Measurements from ENCODE around the gene SLC25A41. TPM values are rescaled to one million over a fixed set of nuclear protein-coding genes. Genes with fewer than 3 reads are reported as not detected.

SLC25A41 gene
- total and polyA plus RNA-seq, 2 of the 8 experiments (the other 6 are each of a cell fraction or from before 2014, with no cell fraction given) = 0.50 TPM; not detected in 1

- no peak overlapping the region for H3K18ac ChIP-seq (ENCODE audit: extremely low read depth, low read length)
- H3K4me1 ChIP-seq (replicated peaks in 1 of 4; ENCODE audit: control insufficient read depth in 3 of 4, insufficient read depth in 4 of 4, low read length in 3 of 4) = peaks cover 0 to 12% (median 6%) of the 10 kb centered on the region in 4 experiments; a peak in 6 of 7 replicates
- H2BK20ac ChIP-seq (ENCODE audit: low read length) = no peak overlapping the region
- H3K4me3 ChIP-seq (ENCODE audit: extremely low read depth in 1 of 4, insufficient read depth in 2 of 4, low read depth in 3 of 4, low read length in 4 of 4) = no peak overlapping the region
- no peak overlapping the region for H3K9ac ChIP-seq (replicated peaks in 1 of 4; ENCODE audit: extremely low read depth in 1 of 4, low read depth in 3 of 4, low read length in 3 of 4)
- H2AK5ac ChIP-seq (ENCODE audit: low read depth, low read length) = no peak overlapping the region
- H3K4ac ChIP-seq (replicated peaks; ENCODE audit: insufficient read length, low read depth, low read length) = no peak overlapping the region
- CTCF ChIA-PET (ENCODE audit: partially characterized antibody) = interaction anchor here (1.4 kb wide), 1 partner anchor 197 kb away, joined by 3 read pairs; no protein-coding TSS in a partner anchor
- H3K27me3 ChIP-seq (replicated peaks in 1 of 4; ENCODE audit: control insufficient read depth in 3 of 4, extremely low read depth in 1 of 4, insufficient read depth in 3 of 4, low read length in 3 of 4) = no peaks in the 10 kb centered on the region
- no peak for TF ChIP-seq PHF8 (conservative IDR thresholded peaks at IDR 0.05; ENCODE audit: low read depth, low read length)
- no peak for TF ChIP-seq CBX5 (IDR thresholded peaks at IDR 0.05; ENCODE audit: low read depth, low read length)
- TF ChIP-seq JUN (IDR thresholded peaks at IDR 0.05; ENCODE audit: low read depth, low read length) = no peak
- no peak for TF ChIP-seq ATF3 (IDR thresholded peaks at IDR 0.05; ENCODE audit: insufficient read depth, low read depth, low read length)
- no peak for TF ChIP-seq RXRA (IDR thresholded peaks at IDR 0.05; ENCODE audit: insufficient read depth, low read depth, low read length)
- TF ChIP-seq KDM1A (IDR thresholded peaks at IDR 0.05; ENCODE audit: borderline replicate concordance, low read length) = no peak
- no peak for TF ChIP-seq SP2 (IDR thresholded peaks at IDR 0.05; ENCODE audit: low read length)
- no peak for TF ChIP-seq EZH2 (IDR thresholded peaks at IDR 0.05; ENCODE audit: low read depth, low read length, severe bottlenecking)
- TF ChIP-seq YY1 (IDR thresholded peaks at IDR 0.05; ENCODE audit: low read depth, low read length) = no peak
- peaks cover 0 to 34% of the 10 kb centered on the region in 2 experiments for H3K79me2 ChIP-seq (ENCODE audit: control insufficient read depth in 1 of 2, insufficient read depth in 2 of 2, low read length in 2 of 2)
- no peak overlapping the region for H4K8ac ChIP-seq (ENCODE audit: extremely low read depth, insufficient read depth, low read length)
- H3K56ac ChIP-seq (replicated peaks; ENCODE audit: insufficient read length, low read depth, low read length) = no peak overlapping the region
- H2BK15ac ChIP-seq (ENCODE audit: low read length) = no peak overlapping the region
- no peaks in the 10 kb centered on the region for H3K23me2 ChIP-seq (ENCODE audit: low read depth, low read length)
- no peak overlapping the region for H3K27ac ChIP-seq (ENCODE audit: low read depth, low read length)
- H4K91ac ChIP-seq (replicated peaks; ENCODE audit: insufficient read length, low read length) = no peak overlapping the region
- H3K9me3 ChIP-seq (ENCODE audit: insufficient read depth in 2 of 2, low read depth in 1 of 2, low read length in 1 of 2) = no peaks in the 10 kb centered on the region
- POLR2A ChIA-PET (ENCODE audit: partially characterized antibody) = interaction anchor here (1.2 to 1.6 kb wide), 2 partner anchors 10 to 18 kb away, joined by 4 to 5 read pairs; partner anchors contain the start of gene KHSRP
- no peak overlapping the region for H4K5ac ChIP-seq (ENCODE audit: insufficient read length, low read depth, low read length)
- no peak overlapping the region for H3K4me2 ChIP-seq (ENCODE audit: insufficient read depth in 1 of 2, low read depth in 2 of 2, low read length in 2 of 2)
- H3K14ac ChIP-seq (ENCODE audit: insufficient read length) = no peak overlapping the region
- peaks cover 42 to 74% (median 62%) of the 10 kb centered on the region in 4 experiments for H3K36me3 ChIP-seq (ENCODE audit: control insufficient read depth in 2 of 4, insufficient read depth in 4 of 4, low read length in 3 of 4)
- FAIRE-seq (no peak), DNase-seq (ENCODE audit: low read depth in 1 of 2, low spot score in 2 of 2) (no peak)
- peaks cover 23 to 48% of the 10 kb centered on the region in 2 experiments for H4K20me1 ChIP-seq (replicated peaks in 1 of 2; ENCODE audit: control insufficient read depth in 1 of 2, insufficient read depth in 2 of 2, low read length in 2 of 2)
- no peak overlapping the region for H3K23ac ChIP-seq (ENCODE audit: insufficient read length)
- H2BK5ac ChIP-seq (ENCODE audit: low read depth, low read length) = no peak overlapping the region
- WGBS, 2 experiments (ENCODE audit: extremely low coverage in 1 of 2, insufficient coverage in 1 of 2, insufficient read length in 1 of 2, insufficient replicate concordance in 2 of 2, low coverage in 1 of 2, low lambda C conversion rate in 2 of 2, missing lambda C conversion rate in 1 of 2) = 92% methylated on average over 10 of the region's 32 CpGs; no CpG with 5 or more reads in 1 of the 2 experiments
- H3K79me1 ChIP-seq (ENCODE audit: low read depth, low read length) = peaks cover 18% of the 10 kb centered on the region
- no peak overlapping the region for H2AFZ ChIP-seq (ENCODE audit: low read length)
- no peak overlapping the region for H2BK12ac ChIP-seq (ENCODE audit: low read depth, low read length)
- H2BK120ac ChIP-seq (replicated peaks; ENCODE audit: low read depth, low read length) = no peak overlapping the region
Observed at GRCh38 chr19:6415591-6416190, 17.9 kb downstream of the SLC25A41 start.

Data from H1 (cell line).